KMS-11 (cell line): ENCODE results near the gene CCDC18.
"Not testable (repeated sequence)": the region's sequence is repeated elsewhere in the genome, so short reads cannot be mapped to it uniquely, and the experiment has no call there.

Experiments
- H2AFZ ChIP-seq: fragments of 200-600 bp; sonication (generic); 2 replicates; pipeline ENCODE4 v1.6.1; 2016; ENCODE audit warnings: antibody characterized with exemption, mixed run types, low read depth
- H3K27ac ChIP-seq: fragments of 200-600 bp; sonication (generic); 2 replicates; pipeline ENCODE4 v1.6.1; 2016; ENCODE audit warnings: mild to moderate bottlenecking, mixed run types
- H3K27me3 ChIP-seq: fragments of 200-600 bp; sonication (generic); 2 replicates; pipeline ENCODE4 v1.6.1; 2017; ENCODE audit warnings: mild to moderate bottlenecking, low read depth, mixed run types, moderate library complexity; ENCODE audit not compliant: insufficient read depth
- H3K36me3 ChIP-seq: fragments of 200-600 bp; sonication (generic); 2 replicates; pipeline ENCODE4 v1.6.1; 2017; ENCODE audit warnings: mild to moderate bottlenecking, mixed run types; ENCODE audit not compliant: insufficient read depth
- H3K4me1 ChIP-seq: fragments of 200-600 bp; sonication (generic); 2 replicates; pipeline ENCODE4 v1.6.1; 2016; ENCODE audit warnings: mild to moderate bottlenecking, low read depth, mixed run types; ENCODE audit not compliant: poor library complexity, severe bottlenecking
- H3K4me2 ChIP-seq: fragments of 200-600 bp; sonication (generic); 2 replicates; pipeline ENCODE4 v1.7.0; 2016; ENCODE audit warnings: mild to moderate bottlenecking, mixed run types
- H3K4me3 ChIP-seq: fragments of 200-600 bp; sonication (generic); IDR thresholded peaks from 2 replicates; pipeline ENCODE4 v1.6.1; 2017; ENCODE audit warnings: low read depth, low read length, mixed read lengths; ENCODE audit not compliant: insufficient read depth
- H3K79me2 ChIP-seq: fragments of 200-600 bp; sonication (generic); 2 replicates; pipeline ENCODE4 v1.6.1; 2016; ENCODE audit warnings: low read depth, mixed run types; ENCODE audit not compliant: insufficient read depth
- H3K9ac ChIP-seq: fragments of 200-600 bp; sonication (generic); 2 replicates; pipeline ENCODE4 v1.6.1; 2016; ENCODE audit warnings: mild to moderate bottlenecking, mixed run types
- H4K20me1 ChIP-seq: fragments of 200-600 bp; sonication (generic); 2 replicates; pipeline ENCODE4 v1.6.1; 2016; ENCODE audit warnings: mild to moderate bottlenecking, mixed run types; ENCODE audit not compliant: insufficient read depth
- TF ChIP-seq, protein P1 (sequence below): fragments of 200-600 bp; sonication (generic); conservative IDR thresholded peaks from 2 replicates; pipeline ENCODE4 v1.6.1; 2017; ENCODE audit warnings: low read depth, mild to moderate bottlenecking, antibody characterized with exemption, low read length, moderate library complexity, mixed read lengths

Gene CCDC18

DNA sequence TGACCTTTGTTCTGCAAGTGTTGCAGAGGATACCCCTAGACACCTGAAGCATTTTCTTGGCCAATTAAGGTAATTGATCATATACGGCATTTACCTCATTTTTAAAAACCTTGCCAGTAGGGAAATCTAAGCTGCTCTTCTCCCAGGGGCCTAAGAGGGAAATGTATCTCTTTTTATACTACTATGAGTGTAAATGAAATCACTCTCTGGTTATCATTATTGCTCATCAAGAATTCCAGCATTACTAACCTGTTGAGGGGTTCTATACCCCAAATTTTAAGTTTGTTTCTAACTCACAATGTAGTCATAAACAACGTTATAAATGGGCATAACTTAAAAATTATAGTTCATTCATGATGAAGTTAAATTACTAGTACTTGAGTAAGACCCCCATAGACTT is 27.7 kb upstream of the CCDC18 start:
- Histone ChIP-seq H4K20me1 (no peaks in the 10 kb centered on the region), H3K4me2 (no peak overlapping the region), H3K27me3 (no peaks in the 10 kb centered on the region), H3K27ac (no peak overlapping the region), H3K9ac (no peak overlapping the region), H3K4me1 (no peaks in the 10 kb centered on the region), H3K36me3 (no peaks in the 10 kb centered on the region), H2AFZ (no peak overlapping the region), H3K4me3 (no peak overlapping the region), H3K79me2 (no peaks in the 10 kb centered on the region)
- TF ChIP-seq, protein P1, sequence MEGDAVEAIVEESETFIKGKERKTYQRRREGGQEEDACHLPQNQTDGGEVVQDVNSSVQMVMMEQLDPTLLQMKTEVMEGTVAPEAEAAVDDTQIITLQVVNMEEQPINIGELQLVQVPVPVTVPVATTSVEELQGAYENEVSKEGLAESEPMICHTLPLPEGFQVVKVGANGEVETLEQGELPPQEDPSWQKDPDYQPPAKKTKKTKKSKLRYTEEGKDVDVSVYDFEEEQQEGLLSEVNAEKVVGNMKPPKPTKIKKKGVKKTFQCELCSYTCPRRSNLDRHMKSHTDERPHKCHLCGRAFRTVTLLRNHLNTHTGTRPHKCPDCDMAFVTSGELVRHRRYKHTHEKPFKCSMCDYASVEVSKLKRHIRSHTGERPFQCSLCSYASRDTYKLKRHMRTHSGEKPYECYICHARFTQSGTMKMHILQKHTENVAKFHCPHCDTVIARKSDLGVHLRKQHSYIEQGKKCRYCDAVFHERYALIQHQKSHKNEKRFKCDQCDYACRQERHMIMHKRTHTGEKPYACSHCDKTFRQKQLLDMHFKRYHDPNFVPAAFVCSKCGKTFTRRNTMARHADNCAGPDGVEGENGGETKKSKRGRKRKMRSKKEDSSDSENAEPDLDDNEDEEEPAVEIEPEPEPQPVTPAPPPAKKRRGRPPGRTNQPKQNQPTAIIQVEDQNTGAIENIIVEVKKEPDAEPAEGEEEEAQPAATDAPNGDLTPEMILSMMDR = no peak

DNA sequence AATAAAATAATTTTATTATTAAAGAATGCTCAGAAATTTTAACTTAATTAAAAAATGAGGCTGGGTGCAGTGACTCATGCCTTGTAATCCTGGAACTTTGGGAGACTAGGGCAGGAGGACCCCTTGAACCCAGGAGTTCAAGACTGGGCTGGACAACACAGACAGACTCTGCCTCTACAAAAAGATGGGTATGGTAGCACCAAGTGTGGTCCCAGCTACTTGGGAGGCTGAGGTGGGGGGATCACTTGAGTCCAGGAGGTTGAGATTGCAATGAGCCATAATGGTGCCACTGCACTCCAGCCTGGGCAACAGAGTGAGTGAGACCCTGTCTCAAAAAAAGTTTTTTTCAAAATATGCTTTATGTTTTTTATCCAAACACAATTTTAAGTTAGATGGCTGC is 25.6 kb upstream of the CCDC18 start:
- Histone ChIP-seq H3K79me2 (no peaks in the 10 kb centered on the region), H3K4me1 (no peaks in the 10 kb centered on the region), H3K27ac (no peak overlapping the region), H3K4me2 (no peak overlapping the region), H3K27me3 (no peaks in the 10 kb centered on the region), H3K4me3 (no peak overlapping the region), H4K20me1 (no peaks in the 10 kb centered on the region), H2AFZ (no peak overlapping the region), H3K36me3 (no peaks in the 10 kb centered on the region), H3K9ac (no peak overlapping the region)
- TF ChIP-seq, protein P1 = no peak

GRCh38 chr1:93155335-93155734 is 25.2 kb upstream of the CCDC18 start:
- no peak overlapping the region for H3K4me2 ChIP-seq
- H3K36me3 ChIP-seq = no peaks in the 10 kb centered on the region
- H3K27me3 ChIP-seq = no peaks in the 10 kb centered on the region
- TF ChIP-seq, protein P1 = no peak
- H3K4me1 ChIP-seq = no peaks in the 10 kb centered on the region
- H4K20me1 ChIP-seq = no peaks in the 10 kb centered on the region
- no peak overlapping the region for H2AFZ ChIP-seq
- H3K79me2 ChIP-seq = no peaks in the 10 kb centered on the region
- no peak overlapping the region for H3K9ac ChIP-seq
- H3K4me3 ChIP-seq = no peak overlapping the region
- no peak overlapping the region for H3K27ac ChIP-seq

DNA sequence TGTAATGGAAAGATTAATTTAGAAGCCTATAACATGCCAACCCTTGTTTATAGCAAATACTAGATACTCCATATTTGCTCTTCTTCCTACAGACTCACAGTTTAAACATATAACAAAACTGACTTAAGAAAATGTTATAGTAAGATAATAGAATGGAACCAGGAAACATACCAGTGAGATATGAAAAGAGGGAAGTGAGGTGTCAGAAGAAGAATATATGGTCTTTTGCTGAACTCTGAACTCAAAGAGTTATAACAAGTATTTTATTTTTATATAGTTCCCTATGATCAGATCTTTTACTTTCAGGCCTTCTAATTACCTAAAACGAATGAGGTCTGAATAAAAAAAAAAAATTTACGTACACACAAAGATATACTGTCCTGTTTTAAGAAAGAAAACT is 21.2 kb upstream of the CCDC18 start:
- TF ChIP-seq, protein P1 = no peak
- Histone ChIP-seq H3K79me2 (no peaks in the 10 kb centered on the region), H2AFZ (no peak overlapping the region), H3K4me1 (no peaks in the 10 kb centered on the region), H3K4me3 (no peak overlapping the region), H4K20me1 (no peaks in the 10 kb centered on the region), H3K27ac (no peak overlapping the region), H3K36me3 (no peaks in the 10 kb centered on the region), H3K27me3 (no peaks in the 10 kb centered on the region), H3K9ac (no peak overlapping the region), H3K4me2 (no peak overlapping the region)

GRCh38 chr1:93163314-93163713 is 17.2 kb upstream of the CCDC18 start:
- not testable (repeated sequence) for H3K4me1 ChIP-seq, H3K4me2 ChIP-seq, H3K36me3 ChIP-seq, H3K27me3 ChIP-seq, H3K27ac ChIP-seq, H3K79me2 ChIP-seq, H3K9ac ChIP-seq, H2AFZ ChIP-seq, H4K20me1 ChIP-seq, H3K4me3 ChIP-seq
